Gastrocnemius medialis (tissue), 4 donors: Measurements from ENCODE around the gene ACKR2.

ENCODE experiments used
- CTCF ChIP-seq, 5 experiments: fragments of 450-650 bp in 3 of 5; fragments of 200-600 bp in 2 of 5; sonication (generic) in 2 of 5; IDR thresholded peaks in 4 of 5; conservative IDR thresholded peaks in 1 of 5; 1 replicate in 4 of 5; 2 replicates in 1 of 5; pipeline ENCODE4 v1.5.1; 2016 to 2019; ENCODE audit warnings: antibody characterized with exemption in 5 of 5, mild to moderate bottlenecking in 3 of 5, moderate library complexity in 3 of 5
- POLR2A ChIP-seq, 2 donors: fragments of 450-650 bp; IDR thresholded peaks; one replicate each; pipeline ENCODE4 v1.6.1; 2017; ENCODE audit warnings: antibody characterized with exemption in 2 of 2, mild to moderate bottlenecking in 2 of 2, moderate library complexity in 2 of 2

DNA sequence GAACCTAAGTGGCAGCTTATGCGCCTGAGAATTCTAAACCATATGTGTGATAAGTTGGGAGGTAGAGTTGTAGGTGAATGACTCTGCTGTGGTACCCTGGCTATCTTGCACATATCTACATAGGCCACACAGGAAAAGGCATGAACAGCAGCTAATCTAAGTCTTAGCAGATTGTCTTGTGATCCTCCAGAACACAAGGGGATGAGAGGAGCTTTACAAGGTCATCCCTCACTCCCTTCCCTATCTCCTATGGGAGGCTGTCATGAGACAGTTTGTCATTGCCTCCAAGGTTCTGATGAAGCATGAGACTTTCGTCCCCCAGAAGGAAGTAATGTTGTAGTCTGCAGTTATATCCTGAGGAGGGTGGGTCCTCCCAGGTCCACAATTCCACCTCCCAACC is 93.0 kb downstream of the ACKR2 start:
- TF ChIP-seq POLR2A (IDR thresholded peaks at IDR 0.05) (no peak), CTCF (IDR thresholded peaks at IDR 0.05 in 4 of 5, conservative IDR thresholded peaks at IDR 0.05 in 1 of 5) (no peak)
